CD14-positive monocyte (primary cell): ENCODE measurements around the gene SGSH. TPM values are rescaled to one million over a fixed set of nuclear protein-coding genes. Genes with fewer than 3 reads are reported as not detected.

Experiments used
- DNase-seq, 3 donors: peaks; one replicate each; pipeline ENCODE4 v3.0.0-alpha.2; 2011 to 2022
- H2AFZ ChIP-seq: 2 replicates; pipeline ENCODE4 v1.6.0; 2012; ENCODE audit warnings: mild to moderate bottlenecking, low read depth, low read length, inconsistent platforms; ENCODE audit not compliant: insufficient read depth, poor library complexity, severe bottlenecking
- H3K27ac ChIP-seq, 2 donors: 1 replicate in 1 of 2; 2 replicates in 1 of 2; pipeline ENCODE4 v1.5.1; 2012 to 2013; ENCODE audit warnings: low read length in 2 of 2, control low read depth in 1 of 2, inconsistent platforms in 1 of 2, low read depth in 1 of 2, mild to moderate bottlenecking in 1 of 2
- H3K27me3 ChIP-seq, 2 donors: one replicate each; pipeline versions ENCODE4 v1.6.0 to v1.6.1; 2011 to 2013; ENCODE audit warnings: low read length in 2 of 2; ENCODE audit not compliant: control insufficient read depth in 2 of 2, insufficient read depth in 2 of 2
- H3K36me3 ChIP-seq, 2 donors: replicated peaks in 1 of 2; 1 replicate in 1 of 2; 2 replicates in 1 of 2; pipeline versions ENCODE4 v1.5.1 to v1.6.1; 2012 to 2013; ENCODE audit warnings: low read length in 2 of 2, control low read depth in 1 of 2, inconsistent platforms in 1 of 2, mild to moderate bottlenecking in 1 of 2; ENCODE audit not compliant: insufficient read depth in 2 of 2, control insufficient read depth in 1 of 2
- H3K4me1 ChIP-seq, 2 donors: 1 replicate in 1 of 2; 2 replicates in 1 of 2; pipeline versions ENCODE4 v1.5.1 to v1.6.1; 2012 to 2013; ENCODE audit warnings: low read length in 2 of 2, control low read depth in 1 of 2, inconsistent platforms in 1 of 2, mild to moderate bottlenecking in 1 of 2, moderate library complexity in 1 of 2; ENCODE audit not compliant: insufficient read depth in 2 of 2, control insufficient read depth in 1 of 2
- H3K4me2 ChIP-seq: replicated peaks from 2 replicates; pipeline ENCODE3; 2012; ENCODE audit warnings: low read length, moderate library complexity, mild to moderate bottlenecking; ENCODE audit not compliant: poor library complexity, severe bottlenecking; ENCODE audit errors: extremely low read depth
- H3K4me3 ChIP-seq, 3 experiments: fragments of 200-600 bp in 1 of 3; sonication (generic) in 1 of 3; replicated peaks in 1 of 3; 1 replicate in 2 of 3; 2 replicates in 1 of 3; pipeline ENCODE4 v1.5.1; 2011 to 2013; ENCODE audit warnings: low read length in 3 of 3, mild to moderate bottlenecking in 3 of 3, control low read depth in 2 of 3, low read depth in 2 of 3, inconsistent platforms in 1 of 3, moderate library complexity in 1 of 3
- H3K79me2 ChIP-seq: 2 replicates; pipeline ENCODE4 v1.6.0; 2012; ENCODE audit warnings: mild to moderate bottlenecking, control low read depth, inconsistent platforms, low read length, moderate library complexity; ENCODE audit not compliant: insufficient read depth
- H3K9ac ChIP-seq: 2 replicates; pipeline ENCODE4 v1.6.0; 2017; ENCODE audit warnings: low read length, mild to moderate bottlenecking; ENCODE audit not compliant: insufficient read depth, poor library complexity, severe bottlenecking
- H3K9me3 ChIP-seq, 2 donors: replicated peaks in 1 of 2; 1 replicate in 1 of 2; 2 replicates in 1 of 2; pipeline versions ENCODE4 v1.5.1 to v1.6.1; 2012 to 2013; ENCODE audit warnings: low read length in 2 of 2, control low read depth in 1 of 2; ENCODE audit not compliant: control insufficient read depth in 1 of 2, insufficient read depth in 1 of 2
- H4K20me1 ChIP-seq: 2 replicates; pipeline ENCODE4 v1.6.0; 2012; ENCODE audit warnings: mild to moderate bottlenecking, low read length, control low read depth, moderate library complexity; ENCODE audit not compliant: insufficient read depth
- H3K27ac Mint-ChIP-seq, 7 donors: one replicate each; pipeline ENCODE4 v1.8.0; 2020; ENCODE audit warnings: mild to moderate bottlenecking in 7 of 7, mixed read lengths in 7 of 7, moderate library complexity in 6 of 7, inconsistent platforms in 2 of 7
- H3K27me3 Mint-ChIP-seq, 3 donors: one replicate each; pipeline ENCODE4 v1.8.0; 2021 to 2022; ENCODE audit warnings: low read depth in 3 of 3, mild to moderate bottlenecking in 3 of 3, mixed read lengths in 3 of 3, moderate library complexity in 3 of 3, inconsistent platforms in 1 of 3
- H3K36me3 Mint-ChIP-seq, 2 donors: one replicate each; pipeline ENCODE4 v1.8.0; 2020; ENCODE audit warnings: mixed read lengths in 2 of 2, inconsistent platforms in 1 of 2, mild to moderate bottlenecking in 1 of 2
- H3K4me1 Mint-ChIP-seq: one replicate; pipeline ENCODE4 v1.8.0; 2020; ENCODE audit warnings: mild to moderate bottlenecking, mixed read lengths
- H3K4me3 Mint-ChIP-seq, 2 donors: one replicate each; pipeline ENCODE4 v1.8.0; 2020; ENCODE audit warnings: mild to moderate bottlenecking in 2 of 2, mixed read lengths in 2 of 2, moderate library complexity in 1 of 2
- H3K9me3 Mint-ChIP-seq, 7 donors: one replicate each; pipeline ENCODE4 v1.8.0; 2020 to 2022; ENCODE audit warnings: mixed read lengths in 7 of 7, mild to moderate bottlenecking in 6 of 7, moderate library complexity in 6 of 7, inconsistent platforms in 2 of 7
- CTCF ChIP-seq: fragments of 200-600 bp; IDR thresholded peaks from one replicate; pipeline ENCODE4 v1.8.0; 2022; ENCODE audit warnings: antibody characterized with exemption, mild to moderate bottlenecking
- WGBS: methylation state at CpG from one replicate; pipeline ENCODE4 v1.1.5; 2013; ENCODE audit warnings: missing lambda C conversion rate; ENCODE audit not compliant: insufficient coverage; 5-methylcytosine and 5-hydroxymethylcytosine counted together
- intact Hi-C, 2 donors: fragments of 100-400 bp; cut with micrococcal nuclease; formaldehyde crosslinking; loops; one replicate each; pipeline versions ENCODE4 v1.15.0 to v1.15.1; 2023
- polyA plus RNA-seq, 3 donors: library from polyadenylated mRNA; depleted of rRNA in 1 of 3; unstranded in 2 of 3; stranded (reverse) in 1 of 3; fragments of 300-500 nt in 2 of 3; fragments of >200 nt in 1 of 3; fragmentation: Illumina TruSeq in 2 of 3; gene quantifications; 1 replicate in 2 of 3; 2 replicates in 1 of 3; pipeline ENCODE4 v1.2.3, GENCODE V29; 2012 to 2021

The SGSH gene
- polyA plus RNA-seq, 3 donors: 21.1 to 193 (median 31.3) TPM

- peaks cover 40 to 53% of the 10 kb centered on the region in 2 donors for H3K4me1 ChIP-seq
Observed at GRCh38 chr17:80212109-80212508, 8.0 kb downstream of the SGSH start.

More at GRCh38 chr17:80212109-80212508, 8.0 kb downstream of the SGSH start:
- H3K36me3 ChIP-seq: peaks cover 76 to 83% of the 10 kb centered on the region in 2 donors
- WGBS: 95% methylated on average over 21 of the region's 22 CpGs
- H2AFZ ChIP-seq: no peak overlapping the region
- peak overlapping the region; percentile 56 for H3K9ac ChIP-seq
- no peaks in the 10 kb centered on the region for H3K9me3 ChIP-seq
- H3K36me3 Mint-ChIP-seq: peaks cover 71 to 94% of the 10 kb centered on the region in 2 donors
- H3K27me3 ChIP-seq: no peaks in the 10 kb centered on the region
- H3K27ac Mint-ChIP-seq: peak overlapping the region in 4 of 7 donors; percentile 88 to 94 (median 94)
- peaks cover 6 to 22% (median 15%) of the 10 kb centered on the region in 3 donors for H3K27me3 Mint-ChIP-seq
- H3K27ac ChIP-seq: peak overlapping the region; percentile 85 to 91
- DNase-seq: no peak
- no peak for TF ChIP-seq CTCF
- no peak overlapping the region for H3K4me3 Mint-ChIP-seq
- H3K4me2 ChIP-seq: peak overlapping the region; percentile 59
- peaks cover 0 to 8% (median 2%) of the 10 kb centered on the region in 7 donors for H3K9me3 Mint-ChIP-seq
- peak overlapping the region in 1 of 3 experiments; percentile 16 for H3K4me3 ChIP-seq
- intact Hi-C loops: loop anchor here (5.0 kb wide), 2 partner anchors 40 to 60 kb away; no protein-coding TSS in a partner anchor
- H3K79me2 ChIP-seq: peaks cover 5% of the 10 kb centered on the region
- peaks cover 37% of the 10 kb centered on the region for H3K4me1 Mint-ChIP-seq
- peaks cover 88% of the 10 kb centered on the region for H4K20me1 ChIP-seq
